ENCODE measurements around the gene CCDC170. TPM values are rescaled to one million over a fixed set of nuclear protein-coding genes. Genes with fewer than 3 reads are reported as not detected.

The CCDC170 gene
- polyA plus RNA-seq, 1 of the 3 experiments (the other 2 are of a cell fraction), result not detected

- Histone ChIP-seq H3K9me3 (no peaks in the 10 kb centered on the region), H3K4me1 (ENCODE audit: control insufficient read depth in 1 of 2, insufficient read depth in 2 of 2, low read depth in 1 of 2, low read length in 1 of 2) (no peaks in the 10 kb centered on the region), H3F3A (replicated peaks; ENCODE audit: insufficient read depth) (no peaks in the 10 kb centered on the region), H3K4me3 (ENCODE audit: low read depth in 2 of 2, low read length in 1 of 2) (no peak overlapping the region), H3K27me3 (ENCODE audit: insufficient read depth) (no peaks in the 10 kb centered on the region), H3K9me2 (no peaks in the 10 kb centered on the region), H3K36me3 (replicated peaks in 1 of 2; ENCODE audit: control insufficient read depth in 1 of 2, insufficient read depth in 2 of 2, low read length in 1 of 2) (no peaks in the 10 kb centered on the region), H3K9ac (no peak overlapping the region), H4K20me1 (ENCODE audit: insufficient read depth) (no peaks in the 10 kb centered on the region), H3K4me2 (no peak overlapping the region), H2AFZ (ENCODE audit: low read depth) (no peak overlapping the region), H3K79me2 (ENCODE audit: insufficient read depth) (no peaks in the 10 kb centered on the region), H3K27ac (ENCODE audit: low read depth in 2 of 2, low read length in 1 of 2) (no peak overlapping the region)
- TF ChIP-seq FOXM1 (IDR thresholded peaks at IDR 0.05; ENCODE audit: low read depth) (no peak), EZH2phosphoT487 (IDR thresholded peaks at IDR 0.05; ENCODE audit: borderline replicate concordance, low read depth) (no peak), RAD21 (IDR thresholded peaks at IDR 0.05; ENCODE audit: low read length) (no peak), USF2 (IDR thresholded peaks at IDR 0.05; ENCODE audit: borderline replicate concordance, low read depth, low read length) (no peak), TAF1 (IDR thresholded peaks at IDR 0.05; ENCODE audit: borderline replicate concordance, low read depth, low read length) (no peak), CHD2 (IDR thresholded peaks at IDR 0.05; ENCODE audit: low read length, partially characterized antibody) (no peak), SIN3A (IDR thresholded peaks at IDR 0.05; ENCODE audit: borderline replicate concordance, low read depth, low read length) (no peak), IRF3 (IDR thresholded peaks at IDR 0.05; ENCODE audit: low read depth, low read length) (no peak), EP300 (IDR thresholded peaks at IDR 0.05; ENCODE audit: borderline replicate concordance in 1 of 2, low read depth in 1 of 2, low read length in 1 of 2) (no peak), PBX3 (IDR thresholded peaks at IDR 0.05) (no peak), MXI1 (IDR thresholded peaks at IDR 0.05; ENCODE audit: low read depth, low read length) (no peak)
- POLR2A ChIA-PET, result no interaction called here
- CTCF ChIA-PET, result no interaction called here
- no peak for DNase-seq
- 20% methylated on average over 3 of the region's 3 CpGs for WGBS (ENCODE audit: low lambda C conversion rate)
Observed at GRCh38 chr6:151634336-151634720, 140.5 kb downstream of the CCDC170 start.

- Histone ChIP-seq H3K27ac (ENCODE audit: low read depth in 2 of 2, low read length in 1 of 2) (no peak overlapping the region), H2AFZ (ENCODE audit: low read depth) (no peak overlapping the region), H4K20me1 (ENCODE audit: insufficient read depth) (no peaks in the 10 kb centered on the region), H3K9me2 (no peaks in the 10 kb centered on the region), H3K4me2 (no peak overlapping the region), H3K4me3 (ENCODE audit: low read depth in 2 of 2, low read length in 1 of 2) (no peak overlapping the region), H3K36me3 (replicated peaks in 1 of 2; ENCODE audit: control insufficient read depth in 1 of 2, insufficient read depth in 2 of 2, low read length in 1 of 2) (no peaks in the 10 kb centered on the region), H3K4me1 (ENCODE audit: control insufficient read depth in 1 of 2, insufficient read depth in 2 of 2, low read depth in 1 of 2, low read length in 1 of 2) (no peaks in the 10 kb centered on the region), H3K79me2 (ENCODE audit: insufficient read depth) (no peaks in the 10 kb centered on the region), H3F3A (replicated peaks; ENCODE audit: insufficient read depth) (no peaks in the 10 kb centered on the region), H3K9ac (no peak overlapping the region), H3K27me3 (ENCODE audit: insufficient read depth) (no peaks in the 10 kb centered on the region), H3K9me3 (no peaks in the 10 kb centered on the region)
- no peak for DNase-seq
- CTCF ChIA-PET, result no interaction called here
- POLR2A ChIA-PET, result no interaction called here
- 4% methylated on average over 3 of the region's 3 CpGs for WGBS (ENCODE audit: low lambda C conversion rate)
- no peak for TF ChIP-seq MEF2A (IDR thresholded peaks at IDR 0.05; ENCODE audit: borderline replicate concordance, low read depth)
- no peak for TF ChIP-seq ZBTB33 (IDR thresholded peaks at IDR 0.05; ENCODE audit: borderline replicate concordance, low read depth)
- no peak for TF ChIP-seq JUND (IDR thresholded peaks at IDR 0.05)
- TF ChIP-seq TAF1 (IDR thresholded peaks at IDR 0.05; ENCODE audit: borderline replicate concordance, low read depth, low read length), result no peak
- TF ChIP-seq CTCF (IDR thresholded peaks at IDR 0.05), result no peak
- TF ChIP-seq TCF12 (IDR thresholded peaks at IDR 0.05), result no peak
- TF ChIP-seq PBX3 (IDR thresholded peaks at IDR 0.05), result no peak
- no peak for TF ChIP-seq RAD21 (IDR thresholded peaks at IDR 0.05; ENCODE audit: low read length)
- TF ChIP-seq EZH2phosphoT487 (IDR thresholded peaks at IDR 0.05; ENCODE audit: borderline replicate concordance, low read depth), result no peak
- no peak for TF ChIP-seq ELF1 (IDR thresholded peaks at IDR 0.05)
- no peak for TF ChIP-seq MXI1 (IDR thresholded peaks at IDR 0.05; ENCODE audit: low read depth, low read length)
Observed at GRCh38 chr6:151635741-151636140, 141.9 kb downstream of the CCDC170 start.
